Uterus (tissue), 4 donors: ENCODE measurements around the gene ZDHHC3. TPM values are rescaled to one million over a fixed set of nuclear protein-coding genes. Genes with fewer than 3 reads are reported as not detected.

ENCODE experiments used
- DNase-seq, 2 donors: peaks; one replicate each; pipeline ENCODE4 v3.0.0-alpha.2; 2019 to 2020
- H3K27ac ChIP-seq, 2 donors: fragments of 200-600 bp; sonication (generic); 1 replicate in 1 of 2; 2 replicates in 1 of 2; pipeline ENCODE4 v1.5.1; 2016 to 2018
- H3K27me3 ChIP-seq, 2 donors: fragments of 200-600 bp; sonication (generic); one replicate each; pipeline ENCODE4 v1.5.1; 2018 to 2019; ENCODE audit warnings: control low read depth in 1 of 2
- H3K36me3 ChIP-seq, 2 donors: fragments of 200-600 bp; sonication (generic); one replicate each; pipeline ENCODE4 v1.5.1; 2019; ENCODE audit warnings: control low read depth in 1 of 2
- H3K4me1 ChIP-seq, 2 donors: fragments of 200-600 bp; sonication (generic); one replicate each; pipeline ENCODE4 v1.5.1; 2018 to 2019; ENCODE audit warnings: control low read depth in 1 of 2
- H3K4me3 ChIP-seq, 2 donors: fragments of 200-600 bp; sonication (generic); 1 replicate in 1 of 2; 2 replicates in 1 of 2; pipeline ENCODE4 v1.5.1; 2018 to 2019; ENCODE audit warnings: mild to moderate bottlenecking in 1 of 2
- H3K9me3 ChIP-seq, 2 donors: fragments of 200-600 bp; sonication (generic); one replicate each; pipeline ENCODE4 v1.5.1; 2019; ENCODE audit warnings: control low read depth in 1 of 2
- CTCF ChIP-seq, 4 experiments: fragments of 200-600 bp in 2 of 4; fragments of 450-650 bp in 2 of 4; sonication (generic) in 2 of 4; IDR thresholded peaks; one replicate each; pipeline ENCODE4 v1.5.1; 2016 to 2019; ENCODE audit warnings: antibody characterized with exemption in 4 of 4, mild to moderate bottlenecking in 2 of 4, moderate library complexity in 1 of 4
- POLR2A ChIP-seq, 2 donors: fragments of 450-650 bp; IDR thresholded peaks; one replicate each; pipeline ENCODE4 v1.6.1; 2016; ENCODE audit warnings: antibody characterized with exemption in 2 of 2, mild to moderate bottlenecking in 1 of 2, moderate library complexity in 1 of 2
- intact Hi-C: fragments of 100-400 bp; cut with DNase I; formaldehyde crosslinking; loops from one replicate; pipeline ENCODE4 v1.15.1; 2023; ENCODE audit warnings: low total_unique reads
- total RNA-seq, 4 donors: library from RNA; depleted of rRNA in 3 of 4; stranded (reverse); fragments of >200 nt in 3 of 4; gene quantifications; one replicate each; pipeline versions ENCODE4 v1.1.0 to v1.2.4, GENCODE V29; 2014 to 2023
- donor health status: DM: yes; HTN: yes; CAD: no.

Gene ZDHHC3
- total RNA-seq, 4 donors from 2014 or later, result 29.7 to 76.2 (median 56.2) TPM

GRCh38 chr3:45020534-45020933 is 44.6 kb upstream of the ZDHHC3 start:
- intact Hi-C loops, result no loop called here
- H3K4me1 ChIP-seq, result no peaks in the 10 kb centered on the region
- no peaks in the 10 kb centered on the region for H3K9me3 ChIP-seq
- no peak overlapping the region for H3K27ac ChIP-seq
- TF ChIP-seq CTCF (IDR thresholded peaks at IDR 0.05) (no peak), POLR2A (IDR thresholded peaks at IDR 0.05) (no peak)
- H3K4me3 ChIP-seq, result no peak overlapping the region
- DNase-seq, result no peak
- H3K36me3 ChIP-seq, result no peaks in the 10 kb centered on the region
- H3K27me3 ChIP-seq, result no peaks in the 10 kb centered on the region

- no peaks in the 10 kb centered on the region for H3K9me3 ChIP-seq
- H3K4me1 ChIP-seq, result peaks cover 4 to 10% of the 10 kb centered on the region in 2 donors
- no peaks in the 10 kb centered on the region for H3K36me3 ChIP-seq
- H3K4me3 ChIP-seq, result no peak overlapping the region
- intact Hi-C loops, result no loop called here
- H3K27me3 ChIP-seq, result no peaks in the 10 kb centered on the region
- DNase-seq, result no peak
- H3K27ac ChIP-seq, result peak overlapping the region in 1 of 2 donors; percentile 33
- TF ChIP-seq CTCF (IDR thresholded peaks at IDR 0.05), result no peak
Observed at GRCh38 chr3:45017821-45018220, 41.8 kb upstream of the ZDHHC3 start.

- intact Hi-C loops, result no loop called here
- no peak for DNase-seq
- no peak overlapping the region for H3K27ac ChIP-seq
- H3K27me3 ChIP-seq, result no peaks in the 10 kb centered on the region
- peaks cover 8 to 11% of the 10 kb centered on the region in 2 donors for H3K4me1 ChIP-seq
- no peaks in the 10 kb centered on the region for H3K36me3 ChIP-seq
- no peak overlapping the region for H3K4me3 ChIP-seq
- no peaks in the 10 kb centered on the region for H3K9me3 ChIP-seq
- TF ChIP-seq CTCF (IDR thresholded peaks at IDR 0.05) (no peak), POLR2A (IDR thresholded peaks at IDR 0.05) (no peak)
Observed at GRCh38 chr3:45016916-45017315, 40.9 kb upstream of the ZDHHC3 start.

GRCh38 chr3:45012577-45012976 is 36.6 kb upstream of the ZDHHC3 start:
- TF ChIP-seq CTCF (IDR thresholded peaks at IDR 0.05) (no peak), POLR2A (IDR thresholded peaks at IDR 0.05) (no peak)
- intact Hi-C loops, result no loop called here
- H3K9me3 ChIP-seq, result no peaks in the 10 kb centered on the region
- no peaks in the 10 kb centered on the region for H3K27me3 ChIP-seq
- no peaks in the 10 kb centered on the region for H3K36me3 ChIP-seq
- H3K27ac ChIP-seq, result peak overlapping the region; percentile 83 to 91
- H3K4me1 ChIP-seq, result peaks cover 8 to 22% of the 10 kb centered on the region in 2 donors
- H3K4me3 ChIP-seq, result no peak overlapping the region
- DNase-seq, result no peak

GRCh38 chr3:45011756-45012508 is 36.0 kb upstream of the ZDHHC3 start:
- intact Hi-C loops, result no loop called here

More at GRCh38 chr3:45011756-45012508, 36.0 kb upstream of the ZDHHC3 start:
- H3K36me3 ChIP-seq, result no peaks in the 10 kb centered on the region
- TF ChIP-seq POLR2A (IDR thresholded peaks at IDR 0.05), result no peak
- no peak for TF ChIP-seq CTCF (IDR thresholded peaks at IDR 0.05)
- H3K27ac ChIP-seq, result peak overlapping the region; percentile 83 to 91
- H3K4me3 ChIP-seq, result no peak overlapping the region
- peaks cover 8 to 22% of the 10 kb centered on the region in 2 donors for H3K4me1 ChIP-seq
- DNase-seq, result peak; percentile 80 to 82
- no peaks in the 10 kb centered on the region for H3K27me3 ChIP-seq
- H3K9me3 ChIP-seq, result no peaks in the 10 kb centered on the region
